NCI-H1436 (cell line): ENCODE data around the gene FCRL3.

Source experiments
- DNase-seq: peaks from one replicate; lab custom pipeline; 2025; lab: John Stamatoyannopoulos, UW

The FCRL3 gene

DNA sequence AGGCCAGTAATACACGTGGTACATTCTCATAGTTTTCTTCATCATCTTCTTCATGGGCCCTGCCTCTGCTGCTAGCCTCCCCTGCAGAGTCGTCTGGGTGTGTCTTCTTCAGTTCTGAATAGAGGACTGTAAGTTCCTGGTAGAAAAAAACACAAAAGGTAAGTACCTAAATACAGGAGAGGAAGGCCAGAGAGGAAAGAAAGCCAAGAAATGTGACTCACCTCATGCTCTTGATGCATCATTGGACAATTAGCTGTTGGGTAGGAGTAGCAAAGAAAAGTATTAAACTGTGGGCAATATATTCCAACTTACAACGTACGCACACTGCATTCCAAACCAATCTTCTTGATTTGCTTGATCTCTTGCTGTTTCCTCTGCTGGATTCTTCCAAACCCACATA lies 21.8 kb downstream of the FCRL3 start:
- no peak for DNase-seq

DNA sequence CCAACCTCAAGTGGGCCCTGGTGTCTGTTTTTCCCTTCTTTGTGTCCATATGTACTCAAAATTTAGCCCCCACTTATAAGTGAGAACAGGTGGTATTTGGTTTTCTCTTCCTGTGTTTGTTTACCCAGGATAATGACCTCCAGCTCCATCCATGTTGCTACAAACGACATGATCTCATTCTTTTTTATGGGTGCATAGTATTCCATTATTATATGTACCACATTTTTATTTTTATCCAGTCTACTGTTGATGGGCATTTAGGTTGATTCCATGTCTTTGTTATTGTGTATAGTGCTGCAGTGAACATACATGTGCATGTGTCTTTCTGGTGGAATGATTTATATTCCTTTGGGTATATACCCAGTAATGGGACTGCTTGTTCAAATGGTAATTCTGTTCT lies 27.6 kb downstream of the FCRL3 start:
- DNase-seq = no peak

GRCh38 chr1:157671895-157672294 lies 28.7 kb downstream of the FCRL3 start:
- DNase-seq = no peak

GRCh38 chr1:157659576-157660247 lies 40.9 kb downstream of the FCRL3 start:
- DNase-seq = no peak

DNA sequence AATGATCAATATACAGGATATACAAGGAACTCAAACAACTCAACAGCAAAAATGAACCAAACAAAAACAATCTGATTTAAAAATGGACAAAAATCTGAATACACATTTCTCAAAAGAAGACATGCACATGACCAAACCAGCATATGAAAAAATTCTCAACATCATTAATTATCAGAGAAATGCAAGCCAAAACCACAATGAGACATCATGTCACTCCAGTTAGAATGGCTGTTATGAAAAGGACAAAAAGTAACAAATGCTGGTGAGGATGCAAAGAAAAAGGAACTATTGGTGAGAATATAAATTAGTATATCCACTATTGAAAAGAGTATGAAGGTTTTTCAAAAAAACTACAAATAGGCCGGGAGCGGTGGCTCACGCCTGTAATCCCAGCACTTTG lies 42.0 kb downstream of the FCRL3 start:
- no peak for DNase-seq

- no peak for DNase-seq
Measured at GRCh38 chr1:157653494-157653873, 47.1 kb downstream of the FCRL3 start.

- no peak for DNase-seq
Measured at GRCh38 chr1:157652859-157653493, 47.6 kb downstream of the FCRL3 start.

DNA sequence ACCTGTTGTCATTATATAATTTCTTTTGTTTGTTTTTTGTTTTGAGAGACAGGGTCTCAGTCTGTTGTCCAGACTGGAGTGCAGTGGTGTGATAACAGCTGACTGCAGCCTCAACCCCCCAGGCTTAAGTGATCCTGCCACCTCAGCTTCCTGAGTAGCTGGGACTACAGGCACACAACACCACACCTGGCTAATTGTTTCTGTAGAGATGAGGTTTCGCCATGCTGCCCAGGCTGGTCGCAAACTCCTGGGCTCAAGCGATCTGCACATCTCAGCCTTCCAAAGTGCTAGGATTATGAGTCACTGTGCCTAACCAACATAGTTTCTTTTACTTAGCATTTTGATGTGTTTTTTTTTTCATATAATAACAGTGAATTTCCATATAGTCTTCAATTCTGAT lies 52.3 kb downstream of the FCRL3 start:
- DNase-seq = no peak

GRCh38 chr1:157646144-157646543 lies 54.4 kb downstream of the FCRL3 start:
- no peak for DNase-seq

DNA sequence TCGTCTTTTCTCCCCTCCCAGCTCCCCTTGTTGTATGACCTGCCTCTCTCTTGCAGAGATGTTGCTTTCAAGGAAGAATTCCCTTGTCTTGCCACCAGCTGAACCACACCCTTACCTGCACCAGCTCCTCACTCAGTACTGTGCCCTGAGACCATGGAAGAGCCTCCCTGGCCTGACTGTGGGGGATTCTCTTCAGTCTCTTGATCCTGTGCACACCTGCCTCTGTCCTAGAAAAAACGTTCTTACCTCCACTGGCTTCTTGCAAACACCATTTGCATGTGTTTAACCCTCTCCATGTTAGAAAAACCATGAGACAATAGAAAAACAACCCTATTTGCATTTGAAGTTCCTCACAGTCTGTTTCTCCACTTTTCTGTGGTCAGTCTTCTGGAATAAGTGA lies 59.4 kb downstream of the FCRL3 start:
- DNase-seq = no peak

- no peak for DNase-seq
Measured at GRCh38 chr1:157639800-157640199, 60.8 kb downstream of the FCRL3 start.

GRCh38 chr1:157628773-157629172 lies 71.8 kb downstream of the FCRL3 start:
- no peak for DNase-seq
